PC-9 (cell line): ENCODE data around the gene ITGA6.

Experiments used
- CTCF ChIP-seq: fragments of 200-600 bp; sonication (generic); conservative IDR thresholded peaks from 2 replicates; pipeline ENCODE4 v1.6.1; 2017; ENCODE audit warnings: mixed run types, antibody characterized with exemption, mild to moderate bottlenecking, moderate library complexity
- EZH2 ChIP-seq: fragments of 200-600 bp; sonication (generic); IDR thresholded peaks from 2 replicates; pipeline ENCODE4 v1.8.0; 2017; ENCODE audit warnings: antibody characterized with exemption, low read depth

- TF ChIP-seq CTCF (no peak), EZH2 (no peak)
Observed at GRCh38 chr2:172457536-172457935, 30.1 kb downstream of the ITGA6 start.
